ENCODE results near the gene GRM4. TPM values are rescaled to one million over a fixed set of nuclear protein-coding genes. Genes with fewer than 3 reads are reported as not detected.

GRM4 gene
- total RNA-seq, 4 donors from 2014 or later, result 0.19 TPM; not detected in 3

GRCh38 chr6:34001706-34002621, 143.9 kb downstream of the GRM4 start:
- TF ChIP-seq POLR2A (IDR thresholded peaks at IDR 0.05) (no peak), CTCF (IDR thresholded peaks at IDR 0.05) (no peak)
- DNase-seq (ENCODE audit: low spot score in 2 of 2), result no peak
- no peak overlapping the region for H3K4me3 ChIP-seq (ENCODE audit: low read depth, poor library complexity, severe bottlenecking)
- 55 to 69% methylated on average over 41 of the region's 41 CpGs for WGBS, 2 donors
- intact Hi-C loops (cut with DNase I; ENCODE audit: low total_unique reads), result no loop called here

- H3K4me3 ChIP-seq (ENCODE audit: low read depth, poor library complexity, severe bottlenecking), result no peak overlapping the region
- WGBS, 2 donors, result 81 to 91% methylated on average over 5 of the region's 5 CpGs
- TF ChIP-seq POLR2A (IDR thresholded peaks at IDR 0.05), result no peak
- no peak for TF ChIP-seq CTCF (IDR thresholded peaks at IDR 0.05)
- no peak for DNase-seq (ENCODE audit: low spot score in 2 of 2)
- intact Hi-C loops (cut with DNase I; ENCODE audit: low total_unique reads), result no loop called here
Measured at GRCh38 chr6:34000281-34000680, 145.6 kb downstream of the GRM4 start.

GRCh38 chr6:33999567-33999966, 146.3 kb downstream of the GRM4 start:
- intact Hi-C loops (cut with DNase I; ENCODE audit: low total_unique reads), result no loop called here
- TF ChIP-seq CTCF (IDR thresholded peaks at IDR 0.05), result no peak
- TF ChIP-seq POLR2A (IDR thresholded peaks at IDR 0.05), result no peak
- WGBS, 2 donors, result 88 to 90% methylated on average over 4 of the region's 4 CpGs
- H3K4me3 ChIP-seq (ENCODE audit: low read depth, poor library complexity, severe bottlenecking), result no peak overlapping the region
- DNase-seq (ENCODE audit: low spot score in 2 of 2), result no peak

GRCh38 chr6:33998660-33999059, 147.2 kb downstream of the GRM4 start:
- no peak overlapping the region for H3K4me3 ChIP-seq (ENCODE audit: low read depth, poor library complexity, severe bottlenecking)
- TF ChIP-seq POLR2A (IDR thresholded peaks at IDR 0.05) (no peak), CTCF (IDR thresholded peaks at IDR 0.05) (no peak)
- intact Hi-C loops (cut with DNase I; ENCODE audit: low total_unique reads), result no loop called here
- 93 to 97% methylated on average over 5 of the region's 5 CpGs for WGBS, 2 donors
- DNase-seq (ENCODE audit: low spot score in 2 of 2), result no peak

- no peak for DNase-seq (ENCODE audit: low spot score in 2 of 2)
- intact Hi-C loops (cut with DNase I; ENCODE audit: low total_unique reads), result no loop called here
- TF ChIP-seq POLR2A (IDR thresholded peaks at IDR 0.05) (no peak), CTCF (IDR thresholded peaks at IDR 0.05) (no peak)
- H3K4me3 ChIP-seq (ENCODE audit: low read depth, poor library complexity, severe bottlenecking), result no peak overlapping the region
- WGBS, 2 donors, result 84% methylated on average over 1 of the region's 1 CpG
Measured at GRCh38 chr6:33997265-33997664, 148.6 kb downstream of the GRM4 start.
